Posterior vena cava (tissue), 2 donors: Measurements from ENCODE around the gene MRPS6. TPM values are rescaled to one million over a fixed set of nuclear protein-coding genes. Genes with fewer than 3 reads are reported as not detected.

Experiments
- DNase-seq: peaks from one replicate; pipeline ENCODE4 v3.0.0-alpha.2; 2020; ENCODE audit warnings: low spot score
- intact Hi-C, 2 donors: fragments of 100-400 bp; cut with DNase I; formaldehyde crosslinking; loops; one replicate each; pipeline versions ENCODE4 v1.14.1 to v1.14.2; 2022 to 2023
- long read RNA-seq, 2 donors: library from polyadenylated mRNA; unstranded; transcript quantifications; one replicate each; pipeline ENCODE4 v2.0.0, GENCODE V29; 2020 to 2021
- total RNA-seq, 2 donors: library from RNA; stranded (reverse); fragmentation: NEBNext Ultra II Directional; extraction: Animal tissue kit (Norgen Biotek cat#: 25700); gene quantifications; one replicate each; pipeline ENCODE4 v1.2.1, GENCODE V29; 2021
- donor health status: DM: yes; HTN: yes; CAD: no.
- donor health status: DM: yes; HTN: yes; CAD: no.

The MRPS6 gene
- total RNA-seq = 10 to 100 TPM; 45.8 to 64.0 TPM
- long read RNA-seq, donor 1, transcript MRPS6-201 (3 exons, 990 nt) = major isoform, 19 of 20 reads
- long read RNA-seq, donor 1, partial matches to known transcripts = 1 of 20 reads
- long read RNA-seq, donor 1, other reads (novel, unspliced or antisense) = 0 of 20 reads
- long read RNA-seq, donor 2, transcript MRPS6-201 (3 exons, 990 nt) = major isoform, 152 of 163 reads
- long read RNA-seq, donor 2, partial matches to known transcripts = 2 of 163 reads
- long read RNA-seq, donor 2, other reads (novel, unspliced or antisense) = 9 of 163 reads

DNA sequence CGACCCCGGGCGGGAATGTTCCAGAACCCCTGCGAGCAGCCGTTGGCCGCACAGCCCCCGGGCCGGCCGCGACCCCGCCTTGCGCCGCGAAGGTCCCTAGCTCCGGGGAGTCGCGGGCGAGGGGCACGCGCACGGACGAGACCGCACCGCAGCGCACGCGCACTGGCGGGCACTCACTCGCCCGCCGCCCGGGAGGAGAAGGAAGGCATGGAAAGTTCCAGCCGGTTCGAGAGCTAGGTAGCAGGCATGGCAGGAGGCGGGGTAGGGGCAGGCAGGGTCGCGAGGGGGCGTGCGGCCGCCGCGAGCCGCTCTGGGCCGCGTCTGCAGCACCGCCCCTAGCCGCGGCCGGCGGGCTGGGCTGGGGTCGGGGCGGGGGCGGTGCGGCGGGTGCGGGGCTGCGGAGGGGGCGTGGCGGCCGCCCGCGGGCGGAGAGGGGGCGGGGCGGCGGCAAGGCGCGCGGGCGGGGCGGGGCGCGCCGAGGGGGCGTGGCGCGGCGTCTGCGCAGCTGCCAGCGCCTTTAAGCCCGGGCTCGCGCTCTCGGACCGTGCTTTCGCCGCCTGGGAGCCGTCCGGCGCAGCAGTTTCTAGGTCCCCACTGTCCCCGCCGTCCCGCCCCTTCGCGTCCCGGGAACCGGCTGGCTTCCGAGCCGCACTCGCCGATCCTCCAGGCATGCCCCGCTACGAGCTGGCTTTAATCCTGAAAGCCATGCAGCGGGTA lies at the start of gene MRPS6, which contains the start of gene SLC5A3:
Gene MRPS6 (plus strand): TSS at position 547 of the 717 bp plus-strand sequence. CDS start 123 bp downstream, at position 670.
Gene SLC5A3 (plus strand): TSS at position 547 of the 717 bp plus-strand sequence. CDS start 21,621 bp downstream, outside the sequence.
- peak; percentile 95 for DNase-seq
- intact Hi-C loops = loop anchor here in 1 of 2 donors (10.0 kb wide), 2 partner anchors 112 to 138 kb away; no protein-coding TSS in a partner anchor

DNA sequence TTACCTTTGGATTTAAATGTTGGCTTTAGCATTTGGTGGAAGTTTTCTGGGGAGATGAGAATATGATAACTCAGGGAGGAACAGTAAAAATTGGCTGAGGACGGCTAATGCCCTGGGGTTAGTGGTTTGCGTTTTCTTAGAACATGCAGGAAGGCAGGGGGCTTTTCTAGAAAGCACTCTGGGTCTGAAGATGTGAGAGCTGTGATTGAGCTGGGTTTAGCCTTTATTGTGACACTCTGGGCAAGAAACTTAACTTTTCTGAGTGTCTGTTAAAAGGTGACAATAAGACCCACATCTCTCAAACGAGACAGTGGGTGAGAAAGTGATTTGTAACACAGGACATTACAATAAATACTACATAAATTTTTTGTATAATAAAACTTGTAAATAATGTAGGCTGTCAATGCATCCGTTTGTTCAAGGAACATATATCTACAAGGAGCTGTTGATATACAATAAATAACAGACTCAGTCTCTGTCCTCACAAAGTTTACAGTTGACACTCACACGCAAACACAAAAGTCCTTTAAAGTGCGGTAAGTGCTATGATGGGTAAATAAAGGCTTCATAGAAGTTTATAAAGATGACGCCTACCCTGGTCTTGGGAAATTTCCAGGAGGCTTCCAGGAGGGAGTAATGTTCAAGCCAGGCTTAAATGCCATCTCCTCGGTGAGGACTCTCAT lies 49.5 kb upstream of the MRPS6 start:
- intact Hi-C loops = no loop called here
- no peak for DNase-seq

DNA sequence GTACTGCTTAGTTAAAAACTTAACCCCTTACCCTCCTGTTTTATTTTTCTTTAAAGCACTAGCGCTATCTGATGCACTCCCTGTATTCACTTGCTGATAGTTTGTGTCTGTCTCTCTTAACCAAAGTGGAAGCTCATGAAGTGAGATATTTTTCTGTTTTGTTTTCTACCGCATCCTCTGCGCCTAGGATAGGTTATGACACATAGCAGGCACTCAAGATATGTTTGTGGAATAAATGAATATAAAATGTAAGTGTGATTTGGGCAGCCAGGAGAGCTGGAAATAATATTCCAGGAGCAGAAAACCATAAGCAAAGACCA lies 49.0 kb upstream of the MRPS6 start:
- no peak for DNase-seq
- intact Hi-C loops = no loop called here

DNA sequence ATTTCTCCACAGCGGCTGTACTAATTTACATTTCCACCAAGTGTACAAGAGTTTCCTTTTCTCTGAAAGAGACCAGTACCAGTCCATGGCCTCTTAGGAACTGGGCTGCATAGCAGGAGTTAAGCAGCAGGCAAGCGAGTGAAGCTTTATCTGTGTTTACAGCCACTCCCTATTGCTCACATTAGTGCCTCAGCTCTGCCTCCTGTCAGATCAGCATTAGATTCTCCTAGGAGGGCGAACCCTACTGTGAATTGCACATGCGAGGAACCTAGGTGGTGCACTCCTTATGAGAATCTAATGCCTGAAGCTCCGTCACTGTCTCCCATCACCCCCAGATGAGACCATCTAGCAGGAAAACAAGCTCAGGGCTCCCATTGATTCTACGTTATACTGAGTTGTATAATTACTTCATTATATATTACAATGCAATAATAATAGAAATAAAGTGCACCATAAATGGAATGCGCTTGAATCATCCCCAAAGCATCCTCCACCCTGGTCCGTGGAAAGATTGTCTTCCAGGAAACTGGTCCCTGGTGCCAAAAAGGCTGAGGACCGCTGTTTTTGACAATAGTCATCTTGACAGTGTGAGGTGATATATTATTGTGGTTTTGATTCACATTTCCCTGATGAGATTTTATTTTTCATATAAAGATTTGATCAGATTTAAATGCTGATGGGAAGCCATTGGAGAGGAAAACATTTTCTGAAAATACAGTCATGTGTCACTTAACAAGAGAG lies 45.5 kb upstream of the MRPS6 start:
- intact Hi-C loops = no loop called here
- DNase-seq = no peak

DNA sequence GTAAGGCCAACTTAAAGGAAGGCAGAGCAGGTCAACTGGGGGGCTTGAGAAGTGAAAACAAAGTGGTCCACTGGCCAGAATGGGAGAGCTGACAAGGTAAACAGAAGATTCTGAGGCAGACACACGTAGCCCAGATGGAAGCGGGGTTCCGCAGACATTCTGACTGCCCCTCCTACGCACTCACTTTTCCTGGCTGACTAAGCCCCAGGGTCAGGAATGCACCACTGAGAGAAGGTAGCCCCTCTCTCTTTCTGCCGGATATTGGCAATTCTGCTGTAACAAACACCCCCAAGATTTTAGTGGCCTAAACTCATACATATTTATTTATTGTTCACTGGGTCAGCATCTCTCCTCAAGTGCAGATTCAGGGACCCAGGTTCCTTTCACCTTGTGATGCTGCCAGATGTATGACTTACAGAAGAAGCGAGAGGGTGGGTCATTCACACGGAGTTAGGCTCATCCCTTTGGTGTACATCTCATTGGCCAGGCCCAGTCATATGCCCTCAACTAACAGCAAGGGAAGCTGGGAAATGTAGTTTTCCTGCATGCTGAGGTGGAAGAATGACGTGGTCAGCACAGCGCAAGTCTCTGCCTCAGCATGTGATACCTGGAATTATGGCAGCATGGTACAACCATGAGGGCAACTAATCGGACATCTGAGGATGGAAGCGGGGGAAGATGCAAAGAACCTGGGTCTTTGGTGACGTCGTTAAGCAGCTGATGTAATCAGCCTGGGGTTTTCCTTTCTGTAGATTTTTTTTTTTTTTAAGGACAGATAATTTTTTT lies 43.4 kb upstream of the MRPS6 start:
- intact Hi-C loops = no loop called here
- DNase-seq = no peak

DNA sequence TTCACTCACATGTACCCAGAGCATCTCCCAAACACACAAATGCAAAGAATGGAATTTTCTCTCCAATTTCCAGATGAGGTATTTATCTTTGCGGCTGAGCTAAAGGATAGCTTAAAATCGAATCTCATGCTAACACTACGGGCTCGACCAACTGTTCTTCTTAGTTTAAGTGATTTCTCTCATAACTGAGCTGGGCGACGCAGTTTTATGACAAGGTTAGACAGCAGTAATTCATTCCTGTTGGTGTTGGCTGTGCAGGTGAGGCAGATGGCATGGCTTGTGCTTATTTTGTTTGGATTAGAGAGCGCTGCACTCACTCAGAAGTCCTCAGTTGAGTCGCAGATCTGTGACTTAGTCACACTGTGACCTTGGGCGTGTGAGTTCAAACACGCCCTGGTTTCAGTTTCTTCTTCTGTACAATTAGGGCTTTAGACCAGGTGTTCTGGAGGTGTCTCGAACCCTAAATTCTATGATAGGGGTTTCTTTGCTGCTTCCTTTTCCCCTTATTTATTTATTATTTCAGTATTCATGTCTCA lies 41.5 kb upstream of the MRPS6 start:
- no peak for DNase-seq
- intact Hi-C loops = no loop called here

DNA sequence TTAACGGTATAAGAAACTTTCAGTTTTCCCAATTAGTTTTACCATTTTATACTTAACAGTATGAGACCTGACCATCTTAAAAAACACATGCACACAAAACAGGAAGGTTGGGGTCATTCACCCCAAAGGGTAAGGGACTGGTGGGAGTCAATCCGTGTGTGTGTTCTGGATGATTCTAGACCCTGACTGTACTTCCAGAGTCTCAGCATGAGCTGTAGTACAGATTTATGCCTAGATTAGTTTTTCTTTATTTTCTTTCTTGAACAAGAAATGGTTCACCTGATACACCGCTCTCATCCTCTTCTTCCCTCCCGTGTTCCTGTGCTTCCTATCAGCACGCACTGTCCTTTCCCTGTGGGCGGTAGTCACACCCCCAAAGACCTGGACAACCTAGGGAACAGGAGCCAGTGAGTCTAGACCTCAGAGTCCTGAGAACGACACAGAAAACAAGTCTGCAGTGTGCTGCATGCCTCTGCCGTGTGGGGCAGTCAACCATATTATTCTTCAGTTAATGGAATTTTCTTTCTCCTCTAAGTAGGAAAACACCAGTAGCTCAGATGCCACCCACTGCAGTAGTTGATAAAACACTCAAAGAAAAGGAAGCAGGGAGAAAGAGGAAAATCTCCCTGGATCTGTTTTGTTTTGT lies 38.9 kb upstream of the MRPS6 start:
- no peak for DNase-seq
- intact Hi-C loops = no loop called here

DNA sequence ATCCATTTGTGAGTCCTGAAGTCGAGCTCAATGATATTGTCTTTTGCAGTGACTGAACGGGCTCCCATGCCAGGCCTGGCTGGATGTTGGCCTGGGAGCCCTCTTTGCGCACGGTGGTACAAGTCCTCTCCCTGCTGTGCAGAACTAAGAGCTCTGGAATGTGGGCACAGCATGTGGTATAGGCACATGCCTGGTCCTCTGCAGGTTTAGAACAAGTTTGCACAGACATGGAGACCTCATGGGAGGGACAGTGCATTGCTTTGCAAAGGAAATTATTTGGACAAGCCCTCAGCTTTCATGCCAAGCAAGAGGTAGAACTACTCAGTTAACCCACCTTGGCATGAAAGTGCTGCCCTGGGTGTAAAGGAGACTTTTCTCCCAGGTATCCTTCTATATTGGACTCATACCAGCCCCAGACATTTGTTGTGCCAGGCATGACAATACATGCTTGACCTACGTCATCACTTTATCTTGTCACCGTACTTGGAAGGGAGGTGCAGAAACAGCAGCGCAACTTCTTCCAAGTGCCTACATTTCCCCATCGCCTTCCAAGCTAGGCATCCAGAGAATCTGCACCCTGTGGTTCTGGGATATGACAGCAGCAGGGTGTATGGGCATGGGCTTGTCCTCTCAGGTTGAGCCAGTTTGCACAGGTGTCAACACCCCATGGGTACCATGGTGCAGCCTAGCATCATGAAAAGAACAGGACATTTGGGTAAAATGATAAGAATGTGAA lies 37.6 kb upstream of the MRPS6 start:
- intact Hi-C loops = no loop called here
- DNase-seq = no peak

DNA sequence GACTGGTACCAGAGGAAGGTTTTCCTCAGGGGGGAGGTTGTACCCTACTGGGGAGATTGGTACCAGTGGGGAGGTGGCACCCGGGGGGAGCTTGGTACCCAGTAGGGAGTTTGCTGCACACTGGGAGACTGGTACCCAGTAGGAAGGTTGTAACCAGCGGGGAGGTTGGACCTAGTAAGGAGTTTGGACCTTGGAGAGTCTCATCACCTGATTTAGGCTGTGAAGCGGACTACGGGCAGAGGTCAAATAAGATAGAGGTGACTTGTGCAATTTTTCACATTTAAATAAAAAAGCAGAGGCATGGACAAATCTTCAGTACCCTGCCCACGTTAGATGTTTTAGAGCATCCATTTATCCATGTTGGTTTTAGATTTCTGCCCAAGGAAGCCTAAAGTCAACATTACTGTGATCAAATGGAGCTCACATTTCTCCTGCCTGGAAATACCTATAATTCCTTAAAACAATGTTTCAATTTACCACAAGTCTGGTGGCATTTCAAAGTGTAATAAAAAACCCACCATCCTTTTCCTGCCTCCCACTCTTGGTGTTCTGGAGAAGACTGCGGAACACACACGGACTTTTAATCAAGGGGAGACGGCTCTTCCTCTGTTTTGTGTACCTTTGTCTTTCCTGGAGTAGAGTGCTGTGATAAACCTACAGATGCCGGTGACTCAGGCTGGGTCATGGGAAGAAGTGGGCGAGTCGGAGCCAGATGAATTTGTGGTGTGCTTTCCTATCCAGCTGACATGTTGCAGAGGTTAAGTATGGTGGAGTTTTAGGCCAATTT lies 36.2 kb upstream of the MRPS6 start:
- intact Hi-C loops = no loop called here
- no peak for DNase-seq

DNA sequence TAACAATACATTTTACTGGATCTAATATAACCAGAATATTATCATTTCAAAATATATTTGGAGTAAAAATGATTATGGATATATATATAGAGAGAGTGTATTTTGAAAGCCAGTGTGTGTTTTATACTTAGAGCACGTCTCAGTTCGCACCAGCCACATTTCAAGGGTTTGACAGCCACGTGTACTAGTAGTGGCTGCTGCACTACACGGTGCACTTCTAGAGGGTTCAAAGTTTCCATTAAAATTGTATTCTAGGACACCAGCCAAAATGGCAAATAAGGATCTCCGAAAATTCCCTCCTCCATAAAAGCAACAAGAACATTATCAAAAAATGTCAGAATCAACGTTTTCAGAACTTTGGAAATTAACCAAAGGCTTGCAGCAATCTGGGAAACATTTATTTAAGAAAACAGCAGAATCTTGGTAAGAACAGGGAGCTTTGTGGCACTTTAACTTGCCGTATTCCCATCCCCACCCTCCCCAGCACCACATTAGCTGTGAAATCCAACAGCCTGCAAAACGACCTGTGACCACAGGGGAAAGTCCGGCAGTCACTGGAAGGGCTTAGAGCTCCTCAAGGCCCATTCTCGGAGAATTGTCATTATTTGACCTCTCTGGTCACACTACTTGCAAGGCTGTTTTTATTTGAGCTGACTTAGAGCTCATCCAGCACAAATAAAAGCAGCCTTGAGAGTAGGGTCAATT lies 33.5 kb upstream of the MRPS6 start:
- intact Hi-C loops = no loop called here
- no peak for DNase-seq

DNA sequence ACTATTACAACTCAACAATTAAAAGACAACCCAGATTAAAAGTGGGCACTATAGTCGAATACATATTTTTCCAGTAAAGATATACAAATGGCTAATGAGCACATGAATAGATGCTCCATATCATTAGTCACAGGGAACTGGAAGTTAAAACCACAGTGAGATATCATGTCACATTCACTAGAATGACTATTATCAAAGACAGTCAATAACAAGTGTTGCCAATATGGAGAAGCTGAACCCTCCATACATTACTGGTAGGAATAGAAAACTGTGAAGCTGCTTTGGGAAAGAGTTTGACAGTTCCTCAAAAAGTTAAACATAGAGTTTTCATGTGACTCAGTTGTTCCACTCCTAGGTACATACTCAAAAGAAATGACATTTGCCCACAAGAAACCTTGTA lies 30.6 kb upstream of the MRPS6 start:
- intact Hi-C loops = no loop called here
- no peak for DNase-seq

DNA sequence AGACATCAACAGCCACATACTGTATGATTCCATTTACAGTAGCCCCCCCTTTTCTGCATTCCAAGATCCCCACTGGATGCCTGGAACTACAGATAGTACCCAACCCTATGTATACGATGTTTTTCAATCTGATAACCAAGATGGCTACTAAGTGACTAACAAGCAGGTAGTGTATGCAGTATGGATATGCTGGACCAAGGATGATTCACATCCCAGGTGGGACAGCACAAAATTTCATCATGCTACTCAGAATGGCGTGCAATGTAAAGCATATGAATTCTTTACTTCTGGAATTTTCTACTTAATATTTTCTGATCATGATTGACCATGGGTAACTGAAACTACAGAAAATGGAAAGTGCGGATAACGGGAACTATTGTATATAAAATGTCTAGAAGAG lies 30.0 kb upstream of the MRPS6 start:
- DNase-seq = no peak
- intact Hi-C loops = no loop called here

DNA sequence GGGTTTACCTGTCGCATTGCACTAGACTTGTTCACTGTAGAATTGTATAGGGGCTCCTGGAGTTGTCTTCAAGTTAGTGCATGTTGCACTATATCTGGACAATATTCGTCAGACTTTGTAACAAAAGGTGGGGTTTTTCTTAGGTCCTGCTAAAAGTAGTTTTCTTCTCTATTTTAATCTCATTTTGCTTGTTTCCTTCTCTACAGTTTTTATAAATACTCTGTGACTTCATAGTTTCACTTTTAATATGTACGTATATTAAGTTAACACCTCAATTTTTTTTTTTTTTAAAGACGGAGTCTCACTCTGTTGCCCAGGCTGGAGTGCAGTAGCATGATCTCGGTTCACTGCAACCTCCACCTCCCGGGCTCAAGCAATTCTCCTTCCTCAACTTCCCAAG lies 26.5 kb upstream of the MRPS6 start:
- intact Hi-C loops = no loop called here

DNA sequence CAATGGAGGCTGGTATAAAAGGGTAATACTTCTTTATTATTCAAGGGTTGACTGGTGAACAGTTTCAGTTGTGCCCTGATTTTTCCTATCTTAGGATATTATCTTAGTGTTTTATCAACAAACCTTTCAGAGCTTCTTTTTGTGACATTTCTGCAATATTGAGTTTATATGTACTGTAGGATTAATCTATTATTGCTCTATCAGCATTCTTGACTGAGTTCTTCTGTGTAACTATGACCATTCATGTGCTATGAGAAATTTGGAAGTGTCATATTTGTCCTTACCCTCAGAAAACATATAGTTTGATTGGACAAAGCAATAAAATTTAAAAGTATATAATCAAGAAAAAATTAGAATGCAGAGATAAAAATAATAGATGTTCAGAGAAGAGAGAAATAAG lies 25.5 kb upstream of the MRPS6 start:
- DNase-seq = no peak
- intact Hi-C loops = no loop called here

More for the DNA sequence above, 26.5 kb upstream of the MRPS6 start:
- no peak for DNase-seq

DNA sequence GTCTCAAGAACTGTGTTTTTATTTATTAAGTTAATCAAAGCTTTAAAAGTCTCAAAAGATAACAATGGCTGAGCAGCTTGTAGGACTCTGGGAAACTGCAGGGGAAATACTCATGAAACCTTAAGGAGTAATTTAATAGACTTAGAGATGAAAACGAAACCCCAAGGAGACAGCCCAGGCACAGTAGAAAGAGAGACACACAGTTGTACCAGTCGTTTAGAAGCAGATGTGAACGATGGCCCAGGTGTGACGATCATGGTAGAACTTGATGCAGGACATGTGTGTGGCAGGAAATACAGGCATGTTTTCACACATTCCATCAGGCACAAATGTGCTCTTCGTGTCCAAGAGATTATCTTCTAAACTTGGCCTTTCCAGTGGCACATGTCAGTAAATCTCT lies 21.2 kb upstream of the MRPS6 start:
- intact Hi-C loops = no loop called here
- DNase-seq = no peak

DNA sequence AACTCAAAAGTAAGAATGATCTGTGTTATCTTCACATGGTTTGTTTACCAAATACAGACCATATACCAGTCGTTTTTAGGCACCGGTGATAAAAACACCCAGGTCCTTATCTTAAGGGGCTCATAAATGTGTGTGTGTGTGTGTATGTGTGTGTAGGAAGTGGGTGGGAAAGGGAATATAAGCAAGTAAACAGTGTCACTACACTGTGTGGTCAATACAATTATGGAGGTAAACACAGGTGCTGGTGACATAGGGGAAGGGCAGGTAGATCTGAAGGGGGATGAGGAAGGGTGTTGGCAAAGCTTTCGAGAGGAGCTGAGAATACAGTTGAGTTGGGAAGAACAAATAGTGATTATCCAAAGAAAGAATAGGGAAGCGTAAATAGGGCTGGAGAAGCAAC lies 19.1 kb upstream of the MRPS6 start:
- intact Hi-C loops = no loop called here
- DNase-seq = no peak
